ENCODE data around the gene STARD13.

Gene STARD13

DNA sequence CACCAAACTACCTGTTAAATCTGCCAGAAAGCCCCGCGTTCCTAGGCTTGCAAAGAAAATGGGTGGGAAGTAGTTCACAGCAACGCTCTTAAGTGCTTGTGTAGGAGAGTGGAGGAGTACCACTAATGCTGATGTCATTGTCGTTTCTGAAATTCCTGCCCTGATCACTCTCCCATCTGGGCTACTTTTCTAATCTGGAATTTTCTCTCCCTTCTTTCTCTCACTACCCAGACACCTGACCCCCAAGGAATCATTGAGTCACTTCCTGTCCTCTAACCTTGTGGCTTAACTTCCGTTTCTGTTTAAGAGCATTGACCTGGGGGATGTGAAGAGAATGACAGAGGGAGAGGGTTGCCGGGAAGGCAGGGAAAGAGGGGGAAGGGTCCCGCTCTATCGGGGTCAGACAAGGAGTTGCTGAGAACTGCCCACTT lies 98.7 kb downstream of the STARD13 start:
- Histone ChIP-seq H3K4me1 (ENCODE audit: low read length) (0 out of 2 replicates have a peak, but pooled peaks cover 9% of the 10 kb centered on the region), H3K9ac (ENCODE audit: low read length) (no peak overlapping the region), H3K27me3 (replicated peaks; ENCODE audit: insufficient read depth, low read length) (no peaks in the 10 kb centered on the region), H3K36me3 (replicated peaks; ENCODE audit: insufficient read depth, low read length) (no peaks in the 10 kb centered on the region), H3K9me3 (replicated peaks; ENCODE audit: insufficient read depth, low read length) (no peaks in the 10 kb centered on the region), H3K4me3 (ENCODE audit: low read length) (no peak overlapping the region), H3K27ac (ENCODE audit: low read length) (no peak overlapping the region), H3K79me2 (ENCODE audit: low read length) (no peaks in the 10 kb centered on the region), H4K20me1 (ENCODE audit: insufficient read depth, low read length) (no peaks in the 10 kb centered on the region), H3K4me2 (ENCODE audit: low read depth, low read length) (no peak overlapping the region), H2AFZ (ENCODE audit: low read length) (no peak overlapping the region), H3F3A (ENCODE audit: insufficient read depth, low read length) (peaks cover 4% of the 10 kb centered on the region), H3K9me2 (replicated peaks; ENCODE audit: insufficient read depth, low read length) (no peaks in the 10 kb centered on the region)
- DNase-seq = no peak
- TF ChIP-seq EZH2 (optimal IDR thresholded peaks at IDR 0.05; ENCODE audit: low read depth, low read length) = no peak
- TF ChIP-seq EZH2phosphoT487 (IDR thresholded peaks at IDR 0.05; ENCODE audit: low read length) = no peak
- TF ChIP-seq, protein P1, sequence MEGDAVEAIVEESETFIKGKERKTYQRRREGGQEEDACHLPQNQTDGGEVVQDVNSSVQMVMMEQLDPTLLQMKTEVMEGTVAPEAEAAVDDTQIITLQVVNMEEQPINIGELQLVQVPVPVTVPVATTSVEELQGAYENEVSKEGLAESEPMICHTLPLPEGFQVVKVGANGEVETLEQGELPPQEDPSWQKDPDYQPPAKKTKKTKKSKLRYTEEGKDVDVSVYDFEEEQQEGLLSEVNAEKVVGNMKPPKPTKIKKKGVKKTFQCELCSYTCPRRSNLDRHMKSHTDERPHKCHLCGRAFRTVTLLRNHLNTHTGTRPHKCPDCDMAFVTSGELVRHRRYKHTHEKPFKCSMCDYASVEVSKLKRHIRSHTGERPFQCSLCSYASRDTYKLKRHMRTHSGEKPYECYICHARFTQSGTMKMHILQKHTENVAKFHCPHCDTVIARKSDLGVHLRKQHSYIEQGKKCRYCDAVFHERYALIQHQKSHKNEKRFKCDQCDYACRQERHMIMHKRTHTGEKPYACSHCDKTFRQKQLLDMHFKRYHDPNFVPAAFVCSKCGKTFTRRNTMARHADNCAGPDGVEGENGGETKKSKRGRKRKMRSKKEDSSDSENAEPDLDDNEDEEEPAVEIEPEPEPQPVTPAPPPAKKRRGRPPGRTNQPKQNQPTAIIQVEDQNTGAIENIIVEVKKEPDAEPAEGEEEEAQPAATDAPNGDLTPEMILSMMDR (IDR thresholded peaks at IDR 0.05; ENCODE audit: low read length) = no peak

DNA sequence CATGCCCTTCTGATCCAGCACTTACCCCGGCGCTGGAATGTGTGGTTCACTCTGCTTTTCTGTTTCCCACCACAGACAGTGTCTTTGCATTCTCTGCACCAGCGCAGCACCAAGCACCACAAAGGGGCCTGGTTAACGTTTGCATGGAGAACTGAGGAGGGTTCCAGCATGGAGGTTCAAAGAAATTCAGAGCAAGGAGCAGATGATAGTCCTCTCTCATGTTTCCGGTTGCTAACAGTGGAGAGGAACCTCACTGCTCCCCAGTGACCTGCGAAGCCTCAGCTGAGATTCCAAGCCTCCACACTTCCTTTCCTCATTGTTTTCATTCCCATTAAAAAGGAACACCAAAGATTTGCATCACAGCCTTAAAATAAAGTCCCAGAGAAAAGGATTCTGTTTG lies 99.7 kb downstream of the STARD13 start:
- Histone ChIP-seq H3K79me2 (ENCODE audit: low read length) (no peaks in the 10 kb centered on the region), H3K4me1 (ENCODE audit: low read length) (0 out of 2 replicates have a peak, but pooled peaks cover 9% of the 10 kb centered on the region), H3K9me3 (replicated peaks; ENCODE audit: insufficient read depth, low read length) (no peaks in the 10 kb centered on the region), H3K36me3 (replicated peaks; ENCODE audit: insufficient read depth, low read length) (no peaks in the 10 kb centered on the region), H3K4me2 (ENCODE audit: low read depth, low read length) (no peak overlapping the region), H2AFZ (ENCODE audit: low read length) (no peak overlapping the region), H3K4me3 (ENCODE audit: low read length) (no peak overlapping the region), H3K27ac (ENCODE audit: low read length) (no peak overlapping the region), H3F3A (ENCODE audit: insufficient read depth, low read length) (peaks cover 4% of the 10 kb centered on the region), H3K27me3 (replicated peaks; ENCODE audit: insufficient read depth, low read length) (no peaks in the 10 kb centered on the region), H3K9me2 (replicated peaks; ENCODE audit: insufficient read depth, low read length) (no peaks in the 10 kb centered on the region), H3K9ac (ENCODE audit: low read length) (no peak overlapping the region), H4K20me1 (ENCODE audit: insufficient read depth, low read length) (no peaks in the 10 kb centered on the region)
- no peak for DNase-seq
- TF ChIP-seq EZH2phosphoT487 (IDR thresholded peaks at IDR 0.05; ENCODE audit: low read length) = no peak
- TF ChIP-seq, protein P1 (IDR thresholded peaks at IDR 0.05; ENCODE audit: low read length) = no peak
- TF ChIP-seq EZH2 (optimal IDR thresholded peaks at IDR 0.05; ENCODE audit: low read depth, low read length) = no peak

DNA sequence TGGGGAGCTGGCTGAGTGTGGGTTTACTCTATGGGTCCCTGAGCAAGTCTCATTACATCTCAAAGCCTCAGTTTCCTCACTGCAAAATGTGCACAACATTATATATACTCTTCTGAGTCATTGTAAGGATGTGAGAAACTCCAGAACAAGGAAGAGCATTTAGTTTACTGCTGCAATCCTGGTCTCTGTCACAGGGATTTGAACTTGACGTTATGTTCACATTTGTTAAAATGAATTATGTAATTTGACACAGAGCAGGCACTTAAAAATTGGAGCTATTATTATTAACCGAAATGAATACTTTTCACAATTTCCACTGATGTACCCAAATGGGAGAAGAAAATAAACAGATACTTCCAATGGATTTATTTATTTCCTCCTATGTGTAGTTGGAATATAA lies 101.0 kb downstream of the STARD13 start:
- H3K9me3 ChIP-seq (replicated peaks; ENCODE audit: insufficient read depth, low read length) = no peaks in the 10 kb centered on the region
- no peak overlapping the region for H2AFZ ChIP-seq (ENCODE audit: low read length)
- no peaks in the 10 kb centered on the region for H3K27me3 ChIP-seq (replicated peaks; ENCODE audit: insufficient read depth, low read length)
- no peaks in the 10 kb centered on the region for H3K9me2 ChIP-seq (replicated peaks; ENCODE audit: insufficient read depth, low read length)
- no peaks in the 10 kb centered on the region for H3K79me2 ChIP-seq (ENCODE audit: low read length)
- 0 out of 2 replicates have a peak, but pooled peaks cover 9% of the 10 kb centered on the region for H3K4me1 ChIP-seq (ENCODE audit: low read length)
- H3K4me3 ChIP-seq (ENCODE audit: low read length) = no peak overlapping the region
- H3F3A ChIP-seq (ENCODE audit: insufficient read depth, low read length) = peaks cover 4% of the 10 kb centered on the region
- no peak overlapping the region for H3K9ac ChIP-seq (ENCODE audit: low read length)
- H3K4me2 ChIP-seq (ENCODE audit: low read depth, low read length) = no peak overlapping the region
- no peaks in the 10 kb centered on the region for H4K20me1 ChIP-seq (ENCODE audit: insufficient read depth, low read length)
- H3K36me3 ChIP-seq (replicated peaks; ENCODE audit: insufficient read depth, low read length) = no peaks in the 10 kb centered on the region
- H3K27ac ChIP-seq (ENCODE audit: low read length) = no peak overlapping the region
- no peak for TF ChIP-seq EZH2phosphoT487 (IDR thresholded peaks at IDR 0.05; ENCODE audit: low read length)
- TF ChIP-seq EZH2 (optimal IDR thresholded peaks at IDR 0.05; ENCODE audit: low read depth, low read length) = no peak
- TF ChIP-seq, protein P1 (IDR thresholded peaks at IDR 0.05; ENCODE audit: low read length) = no peak
- no peak for DNase-seq

Measured in MM.1S (cell line).